Vagina (tissue), 2 donors: Measurements from ENCODE around the gene CPLX3.

Experiments used
- CTCF ChIP-seq, 3 experiments: fragments of 450-650 bp in 2 of 3; fragments of 200-600 bp in 1 of 3; sonication (generic) in 1 of 3; IDR thresholded peaks; one replicate each; pipeline ENCODE4 v1.5.1; 2017 to 2019; ENCODE audit warnings: antibody characterized with exemption in 3 of 3, mild to moderate bottlenecking in 2 of 3, moderate library complexity in 2 of 3
- POLR2A ChIP-seq, 2 donors: fragments of 450-650 bp; IDR thresholded peaks; one replicate each; pipeline ENCODE4 v1.6.1; 2017; ENCODE audit warnings: antibody characterized with exemption in 2 of 2, mild to moderate bottlenecking in 2 of 2, moderate library complexity in 2 of 2
- POLR2AphosphoS5 ChIP-seq, 2 donors: sonication (generic); formaldehyde crosslinking; IDR thresholded peaks; one replicate each; pipeline ENCODE4 v1.9.0; 2017; ENCODE audit warnings: antibody characterized with exemption in 2 of 2, mild to moderate bottlenecking in 2 of 2, low read depth in 1 of 2; ENCODE audit not compliant: insufficient read depth in 1 of 2

GRCh38 chr15:74851960-74852359 is 25.5 kb downstream of the CPLX3 start:
- TF ChIP-seq CTCF (IDR thresholded peaks at IDR 0.05) (no peak), POLR2AphosphoS5 (IDR thresholded peaks at IDR 0.05; ENCODE audit: insufficient read depth in 1 of 2, low read depth in 1 of 2) (no peak), POLR2A (IDR thresholded peaks at IDR 0.05) (no peak)
